HEK293T (cell line): ENCODE results near the gene C1S.

Experiments used
- CTCF ChIA-PET: fragments of 350-600 bp; formaldehyde crosslinking; extraction: SDS; loops from one replicate; lab custom pipeline; 2021; ENCODE audit warnings: antibody characterized with exemption, inconsistent platforms; lab: Yijun Ruan, JAX
- POLR2A ChIA-PET: fragments of 350-600 bp; formaldehyde crosslinking; extraction: SDS; loops from one replicate; lab custom pipeline; 2020; ENCODE audit warnings: antibody characterized with exemption, inconsistent platforms; lab: Yijun Ruan, JAX
- DNase-seq: peaks from one replicate; pipeline ENCODE4 v3.0.0; 2012; ENCODE audit warnings: mixed read lengths; ENCODE audit errors: extremely low spot score
- ARNT ChIP-seq: fragments of 450-650 bp; IDR thresholded peaks from 2 replicates; pipeline ENCODE4 v1.6.1; 2017; ENCODE audit warnings: mild to moderate bottlenecking
- BHLHE40 ChIP-seq: fragments of 450-650 bp; IDR thresholded peaks from 2 replicates; pipeline ENCODE4 v1.6.1; 2016; ENCODE audit warnings: mild to moderate bottlenecking, moderate library complexity, borderline replicate concordance
- CTBP1 ChIP-seq: fragments of 450-650 bp; IDR thresholded peaks from 2 replicates; pipeline ENCODE4 v1.6.1; 2016; ENCODE audit warnings: borderline replicate concordance
- ELF4 ChIP-seq: fragments of 450-650 bp; IDR thresholded peaks from 2 replicates; pipeline ENCODE4 v1.6.1; 2017; ENCODE audit warnings: antibody characterized with exemption
- FOXA1 ChIP-seq: fragments of 450-650 bp; IDR thresholded peaks from 2 replicates; pipeline ENCODE4 v1.6.1; 2016; ENCODE audit warnings: mild to moderate bottlenecking
- FOXK2 ChIP-seq: fragments of 450-650 bp; IDR thresholded peaks from 2 replicates; pipeline ENCODE4 v1.6.1; 2016; ENCODE audit warnings: mild to moderate bottlenecking
- FOXM1 ChIP-seq: fragments of 450-650 bp; IDR thresholded peaks from 2 replicates; pipeline ENCODE4 v1.6.1; 2017; ENCODE audit warnings: mild to moderate bottlenecking, borderline replicate concordance
- HDGF ChIP-seq: fragments of 450-650 bp; IDR thresholded peaks from 2 replicates; pipeline ENCODE4 v1.6.1; 2017; ENCODE audit warnings: antibody characterized with exemption, borderline replicate concordance
- L3MBTL2 ChIP-seq: fragments of 450-650 bp; conservative IDR thresholded peaks from 2 replicates; pipeline ENCODE4 v1.6.1; 2016; ENCODE audit warnings: mild to moderate bottlenecking
- LEF1 ChIP-seq: fragments of 450-650 bp; IDR thresholded peaks from 2 replicates; pipeline ENCODE4 v1.6.1; 2017; ENCODE audit warnings: mild to moderate bottlenecking, borderline replicate concordance
- NFRKB ChIP-seq: fragments of 450-650 bp; IDR thresholded peaks from 2 replicates; pipeline ENCODE4 v1.6.1; 2016; ENCODE audit warnings: mild to moderate bottlenecking, moderate library complexity
- PKNOX1 ChIP-seq: fragments of 450-650 bp; IDR thresholded peaks from 2 replicates; pipeline ENCODE4 v1.6.1; 2016
- SP1 ChIP-seq: fragments of 450-650 bp; IDR thresholded peaks from 2 replicates; pipeline ENCODE4 v1.6.1; 2017
- SUZ12 ChIP-seq: fragments of 450-650 bp; IDR thresholded peaks from 2 replicates; pipeline ENCODE4 v1.6.1; 2016; ENCODE audit warnings: mild to moderate bottlenecking
- TARDBP ChIP-seq: fragments of 450-650 bp; IDR thresholded peaks from 2 replicates; pipeline ENCODE4 v1.6.1; 2016
- ZNF384 ChIP-seq: fragments of 450-650 bp; IDR thresholded peaks from 2 replicates; pipeline ENCODE4 v1.6.1; 2016

Gene C1S

GRCh38 chr12:7059780-7060179, 738 bp upstream of the C1S start:
- POLR2A ChIA-PET = no interaction called here
- TF ChIP-seq SUZ12 (no peak), TARDBP (no peak), LEF1 (no peak), ELF4 (no peak), HDGF (no peak), ARNT (no peak), NFRKB (no peak)
- DNase-seq = no peak
- CTCF ChIA-PET = interaction anchor here (0.6 kb wide), 1 partner anchor 193 kb away, joined by 3 read pairs; the partner anchor contains the start of gene TPI1

GRCh38 chr12:7061138-7061537, 620 bp downstream of the C1S start:
- POLR2A ChIA-PET = interaction anchor here (1.2 kb wide), 1 partner anchor 118 kb away, joined by 4 read pairs; the partner anchor contains the start of genes C12orf57 and RNU7-1
- no peak for TF ChIP-seq ARNT
- TF ChIP-seq BHLHE40 = no peak
- TF ChIP-seq SUZ12 = no peak
- no peak for TF ChIP-seq ELF4
- TF ChIP-seq FOXM1 = no peak
- TF ChIP-seq FOXA1 = no peak
- no peak for TF ChIP-seq LEF1
- TF ChIP-seq PKNOX1 = no peak
- no peak for TF ChIP-seq SP1
- no peak for TF ChIP-seq TARDBP
- no peak for TF ChIP-seq CTBP1
- TF ChIP-seq NFRKB = no peak
- no peak for TF ChIP-seq FOXK2
- TF ChIP-seq HDGF = no peak
- CTCF ChIA-PET = interaction anchor here (1.2 kb wide), 1 partner anchor 51 kb away, joined by 5 read pairs; no protein-coding TSS in a partner anchor
- no peak for DNase-seq

- ChIA-PET POLR2A (interaction anchor here (1.2 kb wide), 1 partner anchor 118 kb away, joined by 4 read pairs; the partner anchor contains the start of genes C12orf57 and RNU7-1), CTCF (interaction anchor here (1.2 kb wide), 1 partner anchor 51 kb away, joined by 5 read pairs; no protein-coding TSS in a partner anchor)
- no peak for TF ChIP-seq FOXM1
- TF ChIP-seq NFRKB = no peak
- no peak for TF ChIP-seq L3MBTL2
- no peak for TF ChIP-seq TARDBP
- no peak for TF ChIP-seq ARNT
- TF ChIP-seq BHLHE40 = no peak
- no peak for TF ChIP-seq FOXK2
- TF ChIP-seq ZNF384 = no peak
- TF ChIP-seq HDGF = no peak
- no peak for TF ChIP-seq LEF1
- TF ChIP-seq SP1 = no peak
- TF ChIP-seq ELF4 = no peak
- TF ChIP-seq PKNOX1 = no peak
- TF ChIP-seq SUZ12 = no peak
- TF ChIP-seq CTBP1 = no peak
- no peak for TF ChIP-seq FOXA1
- no peak for DNase-seq
These were observed 1.1 kb downstream of the C1S start for GRCh38 chr12:7061596-7061995.

DNA sequence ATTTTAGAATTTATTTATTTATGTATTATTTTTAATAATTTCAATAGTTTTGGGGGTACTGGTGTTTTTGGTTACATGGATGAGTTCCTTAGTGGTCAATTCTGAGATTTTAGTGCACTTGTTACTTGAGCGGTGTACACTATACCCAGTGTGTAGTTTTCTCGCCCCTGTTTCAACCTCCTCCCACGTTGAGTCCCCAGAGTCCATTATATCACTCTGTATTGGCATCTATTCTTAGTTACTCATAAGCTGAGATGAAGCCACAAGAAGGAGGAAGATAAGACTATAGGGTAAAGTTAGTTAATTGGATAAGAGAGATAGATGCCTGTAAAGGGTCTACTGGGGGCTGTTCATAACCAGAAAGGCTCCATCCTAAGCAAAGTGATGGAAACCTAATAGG, 4.0 kb downstream of the C1S start:
- CTCF ChIA-PET = no interaction called here
- no peak for DNase-seq
- TF ChIP-seq HDGF (no peak), SUZ12 (no peak), SP1 (no peak), ZNF384 (no peak), NFRKB (no peak), TARDBP (no peak), FOXM1 (no peak), CTBP1 (no peak), FOXK2 (no peak)
- POLR2A ChIA-PET = no interaction called here

GRCh38 chr12:7065073-7065623, 4.6 kb downstream of the C1S start:
- ChIA-PET CTCF (no interaction called here), POLR2A (no interaction called here)
- DNase-seq = no peak
- TF ChIP-seq L3MBTL2 = no peak
- no peak for TF ChIP-seq ARNT
- TF ChIP-seq CTBP1 = no peak
- no peak for TF ChIP-seq PKNOX1
- no peak for TF ChIP-seq FOXM1
- no peak for TF ChIP-seq FOXA1

GRCh38 chr12:7066596-7066995, 6.1 kb downstream of the C1S start:
- ChIA-PET CTCF (no interaction called here), POLR2A (no interaction called here)
- no peak for DNase-seq
- TF ChIP-seq CTBP1 (no peak), FOXM1 (no peak), FOXK2 (no peak), SP1 (no peak), ZNF384 (no peak), L3MBTL2 (no peak), SUZ12 (no peak), ELF4 (no peak)
